ENCODE data around the gene GABRD.

The GABRD gene

GRCh38 chr1:2068951-2069350 is 49.8 kb downstream of the GABRD start:
- Histone ChIP-seq H3K4me1 (ENCODE audit: control insufficient read depth, insufficient read depth, low read length) (peaks cover 2% of the 10 kb centered on the region), H3K36me3 (ENCODE audit: control insufficient read depth, insufficient read depth, low read length) (peaks cover 10% of the 10 kb centered on the region), H3K9me3 (ENCODE audit: control insufficient read depth, insufficient read depth, low read length) (no peaks in the 10 kb centered on the region), H3K27me3 (ENCODE audit: control insufficient read depth, insufficient read depth, low read length) (no peaks in the 10 kb centered on the region), H3K4me3 (ENCODE audit: low read depth, low read length) (no peak overlapping the region), H3K9ac (ENCODE audit: low read depth, low read length) (no peak overlapping the region)

DNA sequence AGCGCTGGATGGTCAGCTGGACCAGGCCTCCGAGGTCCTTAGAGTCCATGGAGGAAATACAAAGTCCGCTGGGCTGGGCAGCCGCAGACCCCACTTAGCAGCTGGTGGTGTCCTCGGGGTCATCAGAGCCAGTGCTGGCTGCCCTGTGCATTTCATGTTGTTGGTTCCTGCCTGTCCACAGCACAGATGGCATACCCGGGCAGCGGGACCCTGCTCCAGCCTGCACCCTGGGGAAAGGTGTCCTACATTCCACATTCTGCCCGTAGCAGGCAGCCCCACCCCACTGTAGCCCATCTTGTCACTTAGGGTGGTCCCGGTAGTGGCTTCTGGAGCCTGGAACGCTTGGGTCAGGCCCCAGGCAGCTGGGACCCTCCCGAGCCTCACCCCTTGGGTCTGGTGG is 50.9 kb downstream of the GABRD start:
- peaks cover 10% of the 10 kb centered on the region for H3K36me3 ChIP-seq (ENCODE audit: control insufficient read depth, insufficient read depth, low read length)
- no peaks in the 10 kb centered on the region for H3K9me3 ChIP-seq (ENCODE audit: control insufficient read depth, insufficient read depth, low read length)
- peaks cover 2% of the 10 kb centered on the region for H3K4me1 ChIP-seq (ENCODE audit: control insufficient read depth, insufficient read depth, low read length)
- no peaks in the 10 kb centered on the region for H3K27me3 ChIP-seq (ENCODE audit: control insufficient read depth, insufficient read depth, low read length)
- H3K4me3 ChIP-seq (ENCODE audit: low read depth, low read length): no peak overlapping the region
- H3K9ac ChIP-seq (ENCODE audit: low read depth, low read length): no peak overlapping the region

DNA sequence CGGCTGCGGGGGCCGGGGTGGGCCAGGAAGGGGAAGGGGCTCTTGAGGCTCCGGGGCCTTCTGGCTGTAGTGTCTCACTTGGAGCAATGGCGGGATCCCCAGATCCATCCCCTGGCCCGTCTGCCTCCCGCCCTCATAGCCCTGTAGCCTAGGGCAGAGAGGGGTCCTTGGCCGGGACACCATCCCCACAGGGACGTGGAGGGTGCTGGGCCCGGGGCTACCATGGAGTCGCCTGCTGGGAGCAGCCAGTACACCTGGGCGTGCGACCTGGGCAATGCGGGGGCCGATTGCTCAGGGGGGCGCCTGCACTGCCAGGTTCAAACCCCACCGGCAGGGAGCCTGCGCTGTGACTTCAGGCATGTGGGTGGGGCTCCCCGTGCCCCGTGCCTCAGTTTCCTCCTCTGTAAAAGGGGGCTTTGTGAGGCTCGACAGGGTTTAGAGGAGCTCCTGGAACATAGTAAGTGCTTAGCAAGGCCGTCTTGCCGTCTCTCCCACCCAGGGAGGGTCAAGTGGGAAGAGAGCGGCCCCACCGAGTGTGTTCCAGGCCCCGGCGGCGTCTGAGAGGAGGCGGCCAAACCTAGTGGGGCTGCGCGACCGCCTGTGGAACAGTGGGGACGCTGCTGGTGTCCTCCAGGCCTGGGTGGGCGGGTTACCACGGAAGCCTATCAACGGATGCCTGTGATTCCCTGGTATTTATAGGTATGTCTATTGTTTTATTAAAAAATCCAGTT is 51.8 kb downstream of the GABRD start:
- no peaks in the 10 kb centered on the region for H3K27me3 ChIP-seq (ENCODE audit: control insufficient read depth, insufficient read depth, low read length)
- no peak overlapping the region for H3K9ac ChIP-seq (ENCODE audit: low read depth, low read length)
- no peaks in the 10 kb centered on the region for H3K9me3 ChIP-seq (ENCODE audit: control insufficient read depth, insufficient read depth, low read length)
- H3K36me3 ChIP-seq (ENCODE audit: control insufficient read depth, insufficient read depth, low read length): peaks cover 10% of the 10 kb centered on the region
- no peak overlapping the region for H3K4me3 ChIP-seq (ENCODE audit: low read depth, low read length)
- peaks cover 2% of the 10 kb centered on the region for H3K4me1 ChIP-seq (ENCODE audit: control insufficient read depth, insufficient read depth, low read length)

DNA sequence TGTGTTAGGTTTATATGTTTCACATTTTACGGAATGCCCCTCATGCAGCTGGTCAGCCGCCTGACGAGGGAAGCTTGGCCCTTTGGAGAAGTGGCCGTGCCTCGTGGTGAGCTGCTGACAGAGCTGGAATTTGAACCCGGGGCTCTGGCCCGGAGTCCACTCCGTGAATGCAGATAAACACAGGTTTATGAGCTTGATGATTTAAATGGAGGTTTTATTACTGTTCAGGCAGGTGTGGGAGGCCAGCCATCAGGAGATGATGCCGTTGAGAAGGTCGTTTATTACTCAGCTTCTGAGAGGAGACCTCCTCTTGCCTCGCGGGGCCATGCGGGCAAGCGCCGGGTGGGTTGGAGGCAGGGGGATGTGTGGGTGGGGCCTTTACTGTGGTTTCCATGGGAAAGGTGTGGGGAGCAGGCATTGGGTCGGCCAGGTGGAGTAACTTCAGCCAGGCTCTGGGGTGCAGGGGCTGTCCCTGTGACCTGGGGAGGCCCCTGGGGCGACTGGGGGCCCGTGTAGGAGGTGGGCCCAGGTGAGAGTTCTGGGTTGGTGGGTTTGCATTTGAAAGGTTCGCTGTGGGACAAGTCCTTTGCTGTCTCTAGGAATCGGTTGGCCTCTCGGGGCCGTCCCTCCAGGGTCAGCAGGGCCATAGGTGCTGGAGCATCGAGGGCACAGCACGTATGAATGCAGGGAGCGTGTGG is 53.1 kb downstream of the GABRD start:
- Histone ChIP-seq H3K9me3 (ENCODE audit: control insufficient read depth, insufficient read depth, low read length) (no peaks in the 10 kb centered on the region), H3K9ac (ENCODE audit: low read depth, low read length) (no peak overlapping the region), H3K36me3 (ENCODE audit: control insufficient read depth, insufficient read depth, low read length) (peaks cover 13% of the 10 kb centered on the region), H3K4me3 (ENCODE audit: low read depth, low read length) (no peak overlapping the region), H3K4me1 (ENCODE audit: control insufficient read depth, insufficient read depth, low read length) (peaks cover 2% of the 10 kb centered on the region), H3K27me3 (ENCODE audit: control insufficient read depth, insufficient read depth, low read length) (no peaks in the 10 kb centered on the region)

GRCh38 chr1:2072891-2073290 is 53.7 kb downstream of the GABRD start:
- Histone ChIP-seq H3K9ac (ENCODE audit: low read depth, low read length) (no peak overlapping the region), H3K36me3 (ENCODE audit: control insufficient read depth, insufficient read depth, low read length) (peaks cover 11% of the 10 kb centered on the region), H3K4me1 (ENCODE audit: control insufficient read depth, insufficient read depth, low read length) (peaks cover 2% of the 10 kb centered on the region), H3K9me3 (ENCODE audit: control insufficient read depth, insufficient read depth, low read length) (no peaks in the 10 kb centered on the region), H3K27me3 (ENCODE audit: control insufficient read depth, insufficient read depth, low read length) (no peaks in the 10 kb centered on the region), H3K4me3 (ENCODE audit: low read depth, low read length) (no peak overlapping the region)

DNA sequence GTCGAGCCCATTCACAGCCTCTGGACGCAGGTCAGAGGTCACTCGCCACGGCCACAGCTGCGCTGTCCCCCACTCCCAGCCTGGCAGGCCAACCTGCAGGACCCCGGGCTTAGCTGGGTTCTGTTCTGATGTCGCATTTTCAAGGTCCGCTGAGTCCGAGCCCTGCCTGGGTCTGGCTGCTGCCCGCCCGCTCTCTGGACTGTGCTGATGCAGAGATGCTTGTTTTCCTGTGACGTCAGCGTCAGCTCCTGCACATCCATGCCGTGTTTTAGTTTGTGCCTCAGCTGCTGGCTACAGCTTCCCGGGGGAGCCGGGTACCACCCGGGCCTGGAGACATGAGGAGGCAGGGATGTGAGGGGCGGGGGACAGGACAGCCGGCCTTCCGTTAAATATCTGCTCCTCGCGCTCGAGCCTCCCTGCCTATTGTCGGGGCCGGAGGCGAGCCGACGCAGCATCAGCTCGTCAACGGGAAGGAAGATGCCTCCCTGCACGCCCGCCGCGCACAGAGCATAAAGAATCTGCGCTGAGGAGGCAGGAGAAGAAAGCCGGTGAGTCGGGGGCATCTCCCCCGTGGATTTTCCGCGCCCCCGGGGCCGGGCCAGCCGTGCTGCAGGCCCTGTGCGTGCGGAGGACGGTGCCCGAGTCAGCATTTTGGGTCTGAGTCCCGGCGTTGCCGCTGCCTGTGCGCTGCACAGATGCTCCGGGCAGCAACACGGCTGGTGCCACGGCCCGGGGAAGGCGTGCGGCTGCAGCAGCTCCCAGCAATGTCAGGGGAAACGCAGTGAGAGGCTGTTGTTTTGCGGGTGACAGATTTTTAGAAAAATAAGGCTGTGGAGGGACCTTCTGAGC is 54.5 kb downstream of the GABRD start:
- Histone ChIP-seq H3K9ac (ENCODE audit: low read depth, low read length) (no peak overlapping the region), H3K4me3 (ENCODE audit: low read depth, low read length) (no peak overlapping the region), H3K27me3 (ENCODE audit: control insufficient read depth, insufficient read depth, low read length) (no peaks in the 10 kb centered on the region), H3K36me3 (ENCODE audit: control insufficient read depth, insufficient read depth, low read length) (peaks cover 8% of the 10 kb centered on the region), H3K9me3 (ENCODE audit: control insufficient read depth, insufficient read depth, low read length) (no peaks in the 10 kb centered on the region), H3K4me1 (ENCODE audit: control insufficient read depth, insufficient read depth, low read length) (peaks cover 2% of the 10 kb centered on the region)

GRCh38 chr1:2074396-2074795 is 55.3 kb downstream of the GABRD start:
- H3K9ac ChIP-seq (ENCODE audit: low read depth, low read length): no peak overlapping the region
- H3K9me3 ChIP-seq (ENCODE audit: control insufficient read depth, insufficient read depth, low read length): no peaks in the 10 kb centered on the region
- H3K36me3 ChIP-seq (ENCODE audit: control insufficient read depth, insufficient read depth, low read length): peaks cover 7% of the 10 kb centered on the region
- peaks cover 2% of the 10 kb centered on the region for H3K4me1 ChIP-seq (ENCODE audit: control insufficient read depth, insufficient read depth, low read length)
- H3K4me3 ChIP-seq (ENCODE audit: low read depth, low read length): no peak overlapping the region
- no peaks in the 10 kb centered on the region for H3K27me3 ChIP-seq (ENCODE audit: control insufficient read depth, insufficient read depth, low read length)

GRCh38 chr1:2074944-2075740 is 56.0 kb downstream of the GABRD start:
- H3K4me3 ChIP-seq (ENCODE audit: low read depth, low read length): no peak overlapping the region
- H3K27me3 ChIP-seq (ENCODE audit: control insufficient read depth, insufficient read depth, low read length): no peaks in the 10 kb centered on the region
- H3K36me3 ChIP-seq (ENCODE audit: control insufficient read depth, insufficient read depth, low read length): peaks cover 7% of the 10 kb centered on the region
- no peak overlapping the region for H3K9ac ChIP-seq (ENCODE audit: low read depth, low read length)
- H3K4me1 ChIP-seq (ENCODE audit: control insufficient read depth, insufficient read depth, low read length): peaks cover 2% of the 10 kb centered on the region
- H3K9me3 ChIP-seq (ENCODE audit: control insufficient read depth, insufficient read depth, low read length): no peaks in the 10 kb centered on the region

GRCh38 chr1:2076826-2077225 is 57.7 kb downstream of the GABRD start:
- Histone ChIP-seq H3K9ac (ENCODE audit: low read depth, low read length) (no peak overlapping the region), H3K36me3 (ENCODE audit: control insufficient read depth, insufficient read depth, low read length) (peaks cover 7% of the 10 kb centered on the region), H3K4me3 (ENCODE audit: low read depth, low read length) (no peak overlapping the region), H3K9me3 (ENCODE audit: control insufficient read depth, insufficient read depth, low read length) (no peaks in the 10 kb centered on the region), H3K27me3 (ENCODE audit: control insufficient read depth, insufficient read depth, low read length) (no peaks in the 10 kb centered on the region), H3K4me1 (ENCODE audit: control insufficient read depth, insufficient read depth, low read length) (peaks cover 2% of the 10 kb centered on the region)

DNA sequence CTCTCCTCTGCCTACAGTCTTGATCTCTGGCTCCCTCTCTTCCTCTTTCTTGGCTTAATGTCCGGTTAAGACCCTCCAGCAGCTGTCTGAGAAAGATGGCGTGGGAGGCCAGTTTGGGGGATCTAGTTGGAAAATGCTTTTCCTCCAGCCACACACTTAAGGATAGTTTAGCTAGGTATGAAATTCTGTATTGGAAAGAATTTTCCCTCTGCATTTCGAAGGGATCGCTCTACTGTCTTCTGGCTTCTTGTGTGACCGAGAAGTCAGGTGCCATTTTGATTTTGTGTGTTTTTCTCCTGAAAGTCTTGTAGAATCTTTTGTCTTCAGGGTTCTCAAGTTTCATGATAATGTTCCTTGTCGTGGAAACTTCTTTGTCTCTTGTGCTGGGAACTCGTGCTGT is 59.0 kb downstream of the GABRD start:
- H3K9ac ChIP-seq (ENCODE audit: low read depth, low read length): no peak overlapping the region
- no peak overlapping the region for H3K4me3 ChIP-seq (ENCODE audit: low read depth, low read length)
- H3K36me3 ChIP-seq (ENCODE audit: control insufficient read depth, insufficient read depth, low read length): peaks cover 7% of the 10 kb centered on the region
- no peaks in the 10 kb centered on the region for H3K9me3 ChIP-seq (ENCODE audit: control insufficient read depth, insufficient read depth, low read length)
- H3K4me1 ChIP-seq (ENCODE audit: control insufficient read depth, insufficient read depth, low read length): no peaks in the 10 kb centered on the region
- H3K27me3 ChIP-seq (ENCODE audit: control insufficient read depth, insufficient read depth, low read length): no peaks in the 10 kb centered on the region

GRCh38 chr1:2079396-2080085 is 60.4 kb downstream of the GABRD start:
- H3K36me3 ChIP-seq (ENCODE audit: control insufficient read depth, insufficient read depth, low read length): peaks cover 3% of the 10 kb centered on the region
- H3K9ac ChIP-seq (ENCODE audit: low read depth, low read length): no peak overlapping the region
- H3K4me1 ChIP-seq (ENCODE audit: control insufficient read depth, insufficient read depth, low read length): no peaks in the 10 kb centered on the region
- no peak overlapping the region for H3K4me3 ChIP-seq (ENCODE audit: low read depth, low read length)
- H3K9me3 ChIP-seq (ENCODE audit: control insufficient read depth, insufficient read depth, low read length): no peaks in the 10 kb centered on the region
- no peaks in the 10 kb centered on the region for H3K27me3 ChIP-seq (ENCODE audit: control insufficient read depth, insufficient read depth, low read length)

Measured in iPS-15b (cell line).